Measurements from ENCODE around the gene ZC3H18. TPM values are rescaled to one million over a fixed set of nuclear protein-coding genes. Genes with fewer than 3 reads are reported as not detected.

Gene ZC3H18
- total and polyA plus RNA-seq, 10 of the 15 experiments (the other 5 are each of a cell fraction or from before 2014, with no cell fraction given): 1.0 to 58.3 (median 22.4) TPM

DNA sequence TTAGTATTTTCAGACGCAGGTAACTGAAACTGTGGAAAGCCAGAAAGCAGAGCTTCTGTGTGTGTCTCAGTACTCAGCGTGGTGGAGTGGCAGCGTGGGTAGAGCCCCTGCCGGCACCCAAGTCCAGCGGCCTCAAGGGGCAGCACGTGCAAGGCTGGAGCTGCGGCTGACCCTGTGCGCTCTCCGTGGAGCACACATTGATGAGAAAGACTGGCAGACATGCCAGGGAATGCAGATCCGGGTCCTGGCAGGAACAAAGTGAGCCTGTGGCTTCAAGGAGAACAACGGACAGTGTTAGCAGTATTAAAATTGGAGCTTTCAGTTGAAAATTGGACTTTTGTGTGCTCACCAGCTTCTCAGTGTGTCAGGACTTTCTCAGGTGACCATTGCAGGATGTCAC is 23.3 kb downstream of the ZC3H18 start:
- Histone ChIP-seq H3K9me3 (replicated peaks; ENCODE audit: control insufficient read depth, insufficient read depth, low read length) (no peaks in the 10 kb centered on the region), H4K20me1 (ENCODE audit: control insufficient read depth, insufficient read depth) (no peaks in the 10 kb centered on the region), H3K4me1 (ENCODE audit: control insufficient read depth, insufficient read depth, low read length) (peaks cover 4% of the 10 kb centered on the region), H2AFZ (ENCODE audit: control insufficient read depth, low read depth, low read length) (no peak overlapping the region), H3K27ac (ENCODE audit: control insufficient read depth, insufficient read depth) (no peak overlapping the region), H3K79me2 (ENCODE audit: control insufficient read depth, insufficient read depth, low read length) (peaks cover 15% of the 10 kb centered on the region), H3K36me3 (ENCODE audit: control insufficient read depth in 2 of 2, insufficient read depth in 2 of 2, low read length in 1 of 2) (peaks cover 9 to 16% of the 10 kb centered on the region in 2 experiments; a peak in 3 of 4 replicates), H3K9ac (ENCODE audit: control insufficient read depth, insufficient read depth, low read length) (no peak overlapping the region), H3K4me2 (ENCODE audit: control insufficient read depth, insufficient read depth) (no peak overlapping the region), H3K27me3 (replicated peaks in 1 of 2; ENCODE audit: control insufficient read depth in 2 of 2, insufficient read depth in 2 of 2, low read length in 1 of 2) (no peaks in the 10 kb centered on the region), H3K4me3 (no peak overlapping the region)
- SMC1A ChIA-PET (ENCODE audit: uncharacterized antibody, unreplicated experiment): no interaction called here
- CTCF ChIA-PET: interaction anchor here (1.4 kb wide), 1 partner anchor 14 kb away, joined by 5 read pairs; no protein-coding TSS in a partner anchor
- RAD21 ChIA-PET (ENCODE audit: unreplicated experiment): no interaction called here
- no peak for ATAC-seq
- DNase-seq (ENCODE audit: low read depth, low spot score): no peak
- WGBS (ENCODE audit: insufficient coverage, insufficient replicate concordance, low lambda C conversion rate, missing lambda C conversion rate): 96% methylated on average over 11 of the region's 11 CpGs
- no peak for TF ChIP-seq FOXK2 (IDR thresholded peaks at IDR 0.05)
- TF ChIP-seq, protein P1, sequence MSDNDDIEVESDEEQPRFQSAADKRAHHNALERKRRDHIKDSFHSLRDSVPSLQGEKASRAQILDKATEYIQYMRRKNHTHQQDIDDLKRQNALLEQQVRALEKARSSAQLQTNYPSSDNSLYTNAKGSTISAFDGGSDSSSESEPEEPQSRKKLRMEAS (IDR thresholded peaks at IDR 0.05; ENCODE audit: low read depth, low read length): no peak
- no peak for TF ChIP-seq PAX5 (IDR thresholded peaks at IDR 0.05; ENCODE audit: borderline replicate concordance, low read depth, low read length)
- 0 out of 2 replicates have a peak, but pooled peaks have one; percentile 39 for TF ChIP-seq POLR2AphosphoS5 (IDR thresholded peaks at IDR 0.05; ENCODE audit: low read length)
- POLR2A ChIA-PET: interaction anchor here (0.5 kb wide), 1 partner anchor 204 kb away, joined by 6 read pairs; no protein-coding TSS in a partner anchor
- in situ Hi-C loops (cut with MboI) (no loop called here), intact Hi-C loops (cut with micrococcal nuclease; ENCODE audit: unreplicated experiment) (no loop called here)
- FAIRE-seq: no peak
- BruUV-seq (replicated peaks): TSS peak; percentile 80

GRCh38 chr16:88593910-88594309 is 23.7 kb downstream of the ZC3H18 start:
- DNase-seq (ENCODE audit: low read depth, low spot score) (no peak), FAIRE-seq (no peak), ATAC-seq (peak; percentile 23; the same call in 2 of the 3 replicates)
- BruUV-seq (replicated peaks): no TSS peak
- Histone ChIP-seq H3K4me3 (no peak overlapping the region), H3K79me2 (ENCODE audit: control insufficient read depth, insufficient read depth, low read length) (peaks cover 15% of the 10 kb centered on the region), H3K4me1 (ENCODE audit: control insufficient read depth, insufficient read depth, low read length) (peaks cover 4% of the 10 kb centered on the region), H3K4me2 (ENCODE audit: control insufficient read depth, insufficient read depth) (no peak overlapping the region), H4K20me1 (ENCODE audit: control insufficient read depth, insufficient read depth) (no peaks in the 10 kb centered on the region), H2AFZ (ENCODE audit: control insufficient read depth, low read depth, low read length) (no peak overlapping the region), H3K9me3 (replicated peaks; ENCODE audit: control insufficient read depth, insufficient read depth, low read length) (no peaks in the 10 kb centered on the region), H3K9ac (ENCODE audit: control insufficient read depth, insufficient read depth, low read length) (no peak overlapping the region), H3K27ac (ENCODE audit: control insufficient read depth, insufficient read depth) (no peak overlapping the region), H3K27me3 (replicated peaks in 1 of 2; ENCODE audit: control insufficient read depth in 2 of 2, insufficient read depth in 2 of 2, low read length in 1 of 2) (no peaks in the 10 kb centered on the region), H3K36me3 (ENCODE audit: control insufficient read depth in 2 of 2, insufficient read depth in 2 of 2, low read length in 1 of 2) (peaks cover 11 to 17% of the 10 kb centered on the region in 2 experiments; a peak in 3 of 4 replicates)
- TF ChIP-seq POU2F2 (IDR thresholded peaks at IDR 0.05; ENCODE audit: borderline replicate concordance, low read depth, low read length): no peak
- TF ChIP-seq TAF1 (IDR thresholded peaks at IDR 0.05; ENCODE audit: borderline replicate concordance, low read depth, low read length): no peak
- no peak for TF ChIP-seq CREM (IDR thresholded peaks at IDR 0.05; ENCODE audit: low read depth)
- intact Hi-C loops (cut with micrococcal nuclease; ENCODE audit: unreplicated experiment) (no loop called here), in situ Hi-C loops (cut with MboI) (no loop called here)
- 87% methylated on average over 6 of the region's 6 CpGs for WGBS (ENCODE audit: insufficient coverage, insufficient replicate concordance, low lambda C conversion rate, missing lambda C conversion rate)
- SMC1A ChIA-PET (ENCODE audit: uncharacterized antibody, unreplicated experiment): no interaction called here
- POLR2A ChIA-PET: no interaction called here
- RAD21 ChIA-PET (ENCODE audit: unreplicated experiment): interaction anchor here (0.6 kb wide), 1 partner anchor 33 kb away, joined by 3 read pairs; no protein-coding TSS in a partner anchor
- CTCF ChIA-PET: interaction anchor here (1.4 kb wide), 1 partner anchor 14 kb away, joined by 5 read pairs; no protein-coding TSS in a partner anchor

All from GM12878 (cell line).